H9 (cell line): ENCODE measurements around the gene PI16. TPM values are rescaled to one million over a fixed set of nuclear protein-coding genes. Genes with fewer than 3 reads are reported as not detected.

Experiments used
- DNase-seq: peaks from one replicate; pipeline ENCODE4 v3.0.0-alpha.2; 2017
- H2AFZ ChIP-seq: one replicate; pipeline ENCODE4 v1.6.1; 2013; ENCODE audit warnings: mild to moderate bottlenecking, low read length, control low read depth, moderate library complexity
- H2AK5ac ChIP-seq: 2 replicates; pipeline ENCODE4 v1.6.1; 2013; ENCODE audit warnings: low read length, control low read depth, mixed read lengths; ENCODE audit not compliant: insufficient read length
- H2BK120ac ChIP-seq: one replicate; pipeline ENCODE4 v1.6.1; 2013; ENCODE audit warnings: low read depth, mild to moderate bottlenecking, low read length, control low read depth, inconsistent platforms; ENCODE audit not compliant: poor library complexity, severe bottlenecking
- H2BK12ac ChIP-seq: 2 replicates; pipeline ENCODE4 v1.6.1; 2013; ENCODE audit warnings: low read length, control low read depth, mixed read lengths, low read depth; ENCODE audit not compliant: insufficient read length
- H2BK15ac ChIP-seq: 2 replicates; pipeline ENCODE4 v1.6.1; 2013; ENCODE audit warnings: low read depth, low read length, control low read depth
- H2BK20ac ChIP-seq: one replicate; pipeline ENCODE4 v1.6.1; 2013; ENCODE audit warnings: low read depth, mild to moderate bottlenecking, low read length, control low read depth, inconsistent platforms; ENCODE audit not compliant: poor library complexity, severe bottlenecking
- H2BK5ac ChIP-seq: 2 replicates; pipeline ENCODE4 v1.6.1; 2013; ENCODE audit warnings: low read length, control low read depth, mixed read lengths; ENCODE audit not compliant: insufficient read length
- H3K14ac ChIP-seq: 2 replicates; pipeline ENCODE4 v1.6.1; 2013; ENCODE audit warnings: low read length, control low read depth; ENCODE audit not compliant: insufficient read depth
- H3K18ac ChIP-seq: 2 replicates; pipeline ENCODE4 v1.6.1; 2013; ENCODE audit warnings: low read depth, mild to moderate bottlenecking, mixed read lengths, low read length, control low read depth; ENCODE audit not compliant: insufficient read length
- H3K23ac ChIP-seq: 2 replicates; pipeline ENCODE4 v1.6.1; 2013; ENCODE audit warnings: low read length, control low read depth, mixed read lengths, low read depth; ENCODE audit not compliant: insufficient read length
- H3K23me2 ChIP-seq: 2 replicates; pipeline ENCODE4 v1.6.1; 2013; ENCODE audit warnings: low read depth, mild to moderate bottlenecking, mixed read lengths, low read length, control low read depth; ENCODE audit not compliant: insufficient read length, poor library complexity, severe bottlenecking
- H3K27ac ChIP-seq: 2 replicates; pipeline ENCODE4 v1.5.1; 2013; ENCODE audit warnings: low read length, control low read depth, mixed read lengths, low read depth; ENCODE audit not compliant: insufficient read length
- H3K27me3 ChIP-seq: 2 replicates; pipeline ENCODE4 v1.6.1; 2013; ENCODE audit warnings: low read length, control low read depth, inconsistent platforms; ENCODE audit not compliant: insufficient read depth
- H3K4ac ChIP-seq: 2 replicates; pipeline ENCODE4 v1.6.1; 2013; ENCODE audit warnings: low read depth, mild to moderate bottlenecking, control low read depth, inconsistent platforms, low read length, moderate library complexity
- H3K4me1 ChIP-seq: 2 replicates; pipeline ENCODE4 v1.6.1; 2013; ENCODE audit warnings: low read length, control low read depth, inconsistent platforms; ENCODE audit not compliant: insufficient read depth
- H3K4me2 ChIP-seq: 2 replicates; pipeline ENCODE4 v1.6.1; 2013; ENCODE audit warnings: low read length, control low read depth, mixed read lengths; ENCODE audit not compliant: insufficient read length, insufficient read depth
- H3K56ac ChIP-seq: 2 replicates; pipeline ENCODE4 v1.6.1; 2013; ENCODE audit warnings: low read depth, mild to moderate bottlenecking, mixed read lengths, low read length, control low read depth; ENCODE audit not compliant: insufficient read length
- H3K79me1 ChIP-seq: 2 replicates; pipeline ENCODE4 v1.6.1; 2013; ENCODE audit warnings: low read depth, mild to moderate bottlenecking, moderate library complexity, low read length, control low read depth, inconsistent platforms; ENCODE audit not compliant: insufficient read depth, poor library complexity, severe bottlenecking
- H3K79me2 ChIP-seq: 2 replicates; pipeline ENCODE4 v1.6.1; 2013; ENCODE audit warnings: low read length, control low read depth, inconsistent platforms; ENCODE audit not compliant: insufficient read depth
- H3K9ac ChIP-seq: 2 replicates; pipeline ENCODE4 v1.6.1; 2013; ENCODE audit warnings: low read length, control low read depth, mixed read lengths; ENCODE audit not compliant: insufficient read length; ENCODE audit errors: extremely low read depth
- H3K9me3 ChIP-seq: one replicate; pipeline ENCODE4 v1.6.1; 2013; ENCODE audit warnings: low read depth, low read length, inconsistent platforms; ENCODE audit not compliant: control insufficient read depth
- H3T11ph ChIP-seq: one replicate; pipeline ENCODE4 v1.6.1; 2013; ENCODE audit warnings: mild to moderate bottlenecking, low read length, control low read depth, inconsistent platforms
- H4K20me1 ChIP-seq: one replicate; pipeline ENCODE4 v1.6.1; 2013; ENCODE audit not compliant: control insufficient read depth, insufficient read length, insufficient read depth
- H4K5ac ChIP-seq: 2 replicates; pipeline ENCODE4 v1.6.1; 2013; ENCODE audit warnings: low read depth, mild to moderate bottlenecking, mixed read lengths, low read length, control low read depth; ENCODE audit not compliant: insufficient read length
- H4K8ac ChIP-seq: replicated peaks from 2 replicates; pipeline ENCODE4 v1.6.1; 2013; ENCODE audit warnings: low read length, control low read depth, mixed read lengths, low read depth; ENCODE audit not compliant: insufficient read length
- H4K91ac ChIP-seq: 2 replicates; pipeline ENCODE4 v1.6.1; 2013; ENCODE audit warnings: low read depth, mild to moderate bottlenecking, moderate library complexity, mixed read lengths, low read length, control low read depth; ENCODE audit not compliant: insufficient read length
- H3K27ac Mint-ChIP-seq, 3 experiments: 2 replicates in 2 of 3; 3 replicates in 1 of 3; pipeline ENCODE4 v1.8.0; 2020 to 2021; ENCODE audit warnings: mixed read lengths in 3 of 3, mild to moderate bottlenecking in 1 of 3, moderate library complexity in 1 of 3
- H3K27me3 Mint-ChIP-seq: 2 replicates; pipeline ENCODE4 v1.8.0; 2021; ENCODE audit warnings: low read depth, mild to moderate bottlenecking, moderate library complexity, mixed read lengths
- H3K36me3 Mint-ChIP-seq, 3 experiments: 2 replicates in 2 of 3; 3 replicates in 1 of 3; pipeline ENCODE4 v1.8.0; 2020 to 2021; ENCODE audit warnings: low read depth in 3 of 3, mixed read lengths in 3 of 3; ENCODE audit not compliant: insufficient read depth in 1 of 3
- H3K4me1 Mint-ChIP-seq, 2 experiments: 2 replicates each; pipeline ENCODE4 v1.8.0; 2020; ENCODE audit warnings: mixed read lengths in 2 of 2
- H3K4me3 Mint-ChIP-seq, 2 experiments: 2 replicates in 1 of 2; 3 replicates in 1 of 2; pipeline ENCODE4 v1.8.0; 2020 to 2021; ENCODE audit warnings: mild to moderate bottlenecking in 2 of 2, mixed read lengths in 2 of 2, moderate library complexity in 1 of 2
- H3K9me3 Mint-ChIP-seq, 2 experiments: 2 replicates in 1 of 2; 3 replicates in 1 of 2; pipeline ENCODE4 v1.8.0; 2020; ENCODE audit warnings: mild to moderate bottlenecking in 2 of 2, mixed read lengths in 2 of 2, moderate library complexity in 1 of 2
- WGBS: extraction: QIAGEN DNeasy Blood & Tissue Kit; methylation state at CpG from one replicate; pipeline ENCODE4 v1.1.7; 2013; ENCODE audit warnings: missing lambda C conversion rate, low lambda C conversion rate, mixed read lengths; ENCODE audit not compliant: insufficient read length; ENCODE audit errors: extremely low coverage; 5-methylcytosine and 5-hydroxymethylcytosine counted together
- total RNA-seq: library from RNA; stranded (reverse); gene quantifications from 2 replicates; pipeline ENCODE4 v1.2.1, GENCODE V29; 2021
- TF ChIP-seq, protein P1 (sequence below): fragments of 200-600 bp; sonication (generic); conservative IDR thresholded peaks from 3 replicates; pipeline ENCODE4 v1.8.0; 2021; ENCODE audit warnings: antibody characterized with exemption, mild to moderate bottlenecking

PI16 gene
- total RNA-seq, 1 experiment from 2014 or later = not detected

DNA sequence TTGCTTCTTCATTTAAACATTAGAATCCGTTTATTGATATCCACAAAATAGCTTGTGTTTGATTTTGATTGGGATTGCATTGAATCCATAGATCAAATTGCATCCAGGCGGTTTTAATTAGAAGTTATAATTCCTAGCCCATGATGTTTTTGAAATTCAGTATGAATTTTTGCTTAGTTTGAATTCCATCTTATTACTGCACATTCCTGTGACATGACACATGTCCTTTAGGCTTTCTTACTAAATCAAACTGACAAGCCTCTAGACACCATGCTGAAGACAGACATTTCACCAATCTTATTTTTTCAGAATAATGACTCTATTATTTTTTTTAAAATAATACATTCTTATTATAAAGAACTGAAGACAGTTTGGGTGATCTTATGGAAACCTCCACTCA is 21.4 kb upstream of the PI16 start:
- Histone ChIP-seq H3K9ac (no peak overlapping the region), H3K4me1 (no peaks in the 10 kb centered on the region), H3K9me3 (no peaks in the 10 kb centered on the region), H3K4me2 (no peak overlapping the region), H3K27me3 (no peaks in the 10 kb centered on the region), H2AFZ (no peak overlapping the region), H3K14ac (no peak overlapping the region), H3K79me2 (no peaks in the 10 kb centered on the region), H2BK12ac (no peak overlapping the region), H3K4ac (no peak overlapping the region), H3K27ac (no peak overlapping the region), H4K20me1 (no peaks in the 10 kb centered on the region), H3K56ac (no peak overlapping the region), H2AK5ac (no peak overlapping the region), H4K8ac (no peak overlapping the region), H4K91ac (no peak overlapping the region), H3K79me1 (no peaks in the 10 kb centered on the region), H3K18ac (no peak overlapping the region), H3K23ac (no peak overlapping the region), H2BK15ac (no peak overlapping the region), H3T11ph (no peak overlapping the region), H2BK5ac (no peak overlapping the region), H3K23me2 (no peaks in the 10 kb centered on the region), H4K5ac (no peak overlapping the region), H2BK20ac (no peak overlapping the region), H2BK120ac (no peak overlapping the region)
- no peak overlapping the region for H3K4me3 Mint-ChIP-seq
- no CpG with 5 or more reads among the region's 2 CpGs for whole genome bisulfite sequencing
- no peak for DNase-seq
- H3K4me1 Mint-ChIP-seq = peaks cover 0 to 4% of the 10 kb centered on the region in 2 experiments; a peak in 2 of 4 replicates
- TF ChIP-seq, protein P1, sequence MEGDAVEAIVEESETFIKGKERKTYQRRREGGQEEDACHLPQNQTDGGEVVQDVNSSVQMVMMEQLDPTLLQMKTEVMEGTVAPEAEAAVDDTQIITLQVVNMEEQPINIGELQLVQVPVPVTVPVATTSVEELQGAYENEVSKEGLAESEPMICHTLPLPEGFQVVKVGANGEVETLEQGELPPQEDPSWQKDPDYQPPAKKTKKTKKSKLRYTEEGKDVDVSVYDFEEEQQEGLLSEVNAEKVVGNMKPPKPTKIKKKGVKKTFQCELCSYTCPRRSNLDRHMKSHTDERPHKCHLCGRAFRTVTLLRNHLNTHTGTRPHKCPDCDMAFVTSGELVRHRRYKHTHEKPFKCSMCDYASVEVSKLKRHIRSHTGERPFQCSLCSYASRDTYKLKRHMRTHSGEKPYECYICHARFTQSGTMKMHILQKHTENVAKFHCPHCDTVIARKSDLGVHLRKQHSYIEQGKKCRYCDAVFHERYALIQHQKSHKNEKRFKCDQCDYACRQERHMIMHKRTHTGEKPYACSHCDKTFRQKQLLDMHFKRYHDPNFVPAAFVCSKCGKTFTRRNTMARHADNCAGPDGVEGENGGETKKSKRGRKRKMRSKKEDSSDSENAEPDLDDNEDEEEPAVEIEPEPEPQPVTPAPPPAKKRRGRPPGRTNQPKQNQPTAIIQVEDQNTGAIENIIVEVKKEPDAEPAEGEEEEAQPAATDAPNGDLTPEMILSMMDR = no peak
- H3K9me3 Mint-ChIP-seq = no peaks in the 10 kb centered on the region
- H3K27ac Mint-ChIP-seq = no peak overlapping the region
- no peaks in the 10 kb centered on the region for H3K36me3 Mint-ChIP-seq
- peaks cover 3% of the 10 kb centered on the region for H3K27me3 Mint-ChIP-seq
